Heart left ventricle (tissue), 13 donors: ENCODE results near the gene PLEKHA7.

Experiments used
- CTCF ChIP-seq, 12 donors: fragments of 200-600 bp; sonication (generic) in 4 of 12; IDR thresholded peaks; one replicate each; pipeline versions ENCODE4 v1.5.0 to v1.8.0; 2018 to 2022; ENCODE audit warnings: antibody characterized with exemption in 12 of 12, mild to moderate bottlenecking in 5 of 12
- POLR2A ChIP-seq, 2 donors: fragments of 450-650 bp; IDR thresholded peaks; one replicate each; pipeline ENCODE4 v1.6.1; 2017; ENCODE audit warnings: antibody characterized with exemption in 2 of 2, mild to moderate bottlenecking in 2 of 2, moderate library complexity in 2 of 2
- donor health status: ischemic (EF 13 %, LVEDD 7.1; RV severe dilation, severe dysfunction).
- donor health status: DM: no; HTN: yes; CAD: no.
- donor health status: DM: no; HTN: no; CAD: no.
- donor health status: ischemic (EF 25% LVEDD 6.9; RV normal size, moderate dysfunction).
- donor health status: ischemic (EF 25% LVEDD 5.7; RV mildly dilated, moderate dysfunction).
- donor health status: ischemic (EF 35%, LVEDD 5.7; RV mildly dilated, moderate dysfunction).
- donor health status: nonischemic (EF 11% LVEDD 7.7; RV severe dilation, severe dysfunction).
- donor health status: DM: yes; HTN: yes; CAD: no.
- donor health status: PGD.
- donor health status: ischemic (EF 29% LVEDD 5.4; RV normal size, mild dysfunction).
- donor health status: nonischemic (EF 23%, LVEDD 6.1; RV moderate dilation, normal function).

- TF ChIP-seq CTCF (IDR thresholded peaks at IDR 0.05), result no peak
- no peak for TF ChIP-seq POLR2A (IDR thresholded peaks at IDR 0.05)
These were observed 116.6 kb downstream of the PLEKHA7 start for GRCh38 chr11:16897470-16898061.
